BJ (cell line): ENCODE results near the gene MAP3K6. TPM values are rescaled to one million over a fixed set of nuclear protein-coding genes. Genes with fewer than 3 reads are reported as not detected.

Source experiments
- CTCF ChIA-PET: fragments of 350-600 bp; formaldehyde crosslinking; extraction: SDS; loops from one replicate; lab custom pipeline; 2021; ENCODE audit warnings: antibody characterized with exemption, inconsistent platforms; lab: Yijun Ruan, JAX
- POLR2A ChIA-PET: fragments of 300-600 bp; sonication (Branson Sonifier 250); formaldehyde crosslinking; extraction: SDS; loops from one replicate; lab custom pipeline; 2021; ENCODE audit warnings: antibody characterized with exemption; lab: Charles Lee
- DNase-seq: peaks from one replicate; pipeline ENCODE4 v3.0.0-alpha.2; 2011; ENCODE audit warnings: low read depth
- H3K27me3 ChIP-seq: 2 replicates; pipeline ENCODE4 v1.6.0; 2011; ENCODE audit warnings: low read length; ENCODE audit not compliant: control insufficient read depth, insufficient read depth
- H3K36me3 ChIP-seq: 2 replicates; pipeline ENCODE4 v1.5.1; 2011; ENCODE audit warnings: low read length; ENCODE audit not compliant: control insufficient read depth, insufficient read depth
- H3K4me3 ChIP-seq: 2 replicates; pipeline ENCODE4 v1.5.1; 2011; ENCODE audit warnings: low read depth, mild to moderate bottlenecking, control low read depth, low read length
- polyA plus RNA-seq: library from polyadenylated mRNA; depleted of rRNA; stranded (reverse); fragments of >200 nt; gene quantifications from 2 replicates; pipeline ENCODE4 v1.2.3, GENCODE V29; 2011
- TF ChIP-seq, protein P1 (sequence below): IDR thresholded peaks from 2 replicates; pipeline ENCODE4 v1.5.1; 2011; ENCODE audit warnings: low read depth, mild to moderate bottlenecking, control low read depth, inconsistent platforms, low read length, moderate library complexity; ENCODE audit not compliant: insufficient read depth

The MAP3K6 gene
- polyA plus RNA-seq, 1 experiment = 18.0 TPM

DNA sequence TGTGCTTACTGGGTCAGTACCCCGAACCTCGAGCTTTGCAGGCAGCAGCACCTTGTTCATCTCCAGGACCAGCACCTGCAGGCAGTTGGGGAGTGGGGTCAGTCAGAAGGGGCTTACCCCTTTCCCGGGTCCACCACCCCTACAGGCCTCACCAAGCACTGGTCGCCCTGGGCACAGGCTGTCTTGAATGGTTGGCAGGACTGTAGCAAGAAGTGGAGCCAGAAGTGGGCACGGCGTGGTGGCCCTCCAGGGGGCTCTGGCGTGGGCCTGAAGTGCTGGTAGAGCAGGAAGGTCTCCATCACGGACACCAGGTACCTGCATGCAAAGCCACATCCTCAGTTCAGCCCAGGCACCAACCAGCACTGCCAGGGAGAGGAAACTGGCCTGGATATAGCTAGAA, 5.2 kb downstream of the MAP3K6 start:
- ChIA-PET POLR2A (no interaction called here), CTCF (interaction anchor here (0.5 to 3.1 kb wide), 6 partner anchors 9 to 62 kb away, joined by 3 to 15 read pairs (median 5); no protein-coding TSS in a partner anchor)
- TF ChIP-seq, protein P1, sequence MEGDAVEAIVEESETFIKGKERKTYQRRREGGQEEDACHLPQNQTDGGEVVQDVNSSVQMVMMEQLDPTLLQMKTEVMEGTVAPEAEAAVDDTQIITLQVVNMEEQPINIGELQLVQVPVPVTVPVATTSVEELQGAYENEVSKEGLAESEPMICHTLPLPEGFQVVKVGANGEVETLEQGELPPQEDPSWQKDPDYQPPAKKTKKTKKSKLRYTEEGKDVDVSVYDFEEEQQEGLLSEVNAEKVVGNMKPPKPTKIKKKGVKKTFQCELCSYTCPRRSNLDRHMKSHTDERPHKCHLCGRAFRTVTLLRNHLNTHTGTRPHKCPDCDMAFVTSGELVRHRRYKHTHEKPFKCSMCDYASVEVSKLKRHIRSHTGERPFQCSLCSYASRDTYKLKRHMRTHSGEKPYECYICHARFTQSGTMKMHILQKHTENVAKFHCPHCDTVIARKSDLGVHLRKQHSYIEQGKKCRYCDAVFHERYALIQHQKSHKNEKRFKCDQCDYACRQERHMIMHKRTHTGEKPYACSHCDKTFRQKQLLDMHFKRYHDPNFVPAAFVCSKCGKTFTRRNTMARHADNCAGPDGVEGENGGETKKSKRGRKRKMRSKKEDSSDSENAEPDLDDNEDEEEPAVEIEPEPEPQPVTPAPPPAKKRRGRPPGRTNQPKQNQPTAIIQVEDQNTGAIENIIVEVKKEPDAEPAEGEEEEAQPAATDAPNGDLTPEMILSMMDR = no peak
- Histone ChIP-seq H3K36me3 (peaks cover 32% of the 10 kb centered on the region), H3K27me3 (no peaks in the 10 kb centered on the region), H3K4me3 (no peak overlapping the region)
- DNase-seq = no peak

DNA sequence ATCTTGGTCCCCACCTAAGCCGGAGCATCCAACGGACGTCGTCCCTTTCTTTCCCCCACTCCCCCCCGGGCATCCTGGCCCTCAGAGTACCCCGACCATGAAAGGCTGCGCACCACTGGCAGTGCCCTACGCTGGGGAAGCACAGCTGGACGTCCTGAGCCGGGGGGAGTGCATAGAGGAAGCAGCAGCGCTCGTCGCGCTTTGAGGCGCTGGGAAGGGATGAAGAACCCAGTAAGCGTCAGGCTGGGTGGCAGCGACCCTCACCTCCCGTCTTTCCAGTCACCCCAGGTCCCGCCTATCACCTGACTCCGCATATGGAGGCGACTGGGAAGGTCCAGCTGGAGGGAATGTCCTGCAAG, 5.7 kb downstream of the MAP3K6 start:
- ChIA-PET POLR2A (no interaction called here), CTCF (interaction anchor here (1.4 to 3.1 kb wide), 4 partner anchors 8 to 61 kb away, joined by 3 to 15 read pairs (median 8); no protein-coding TSS in a partner anchor)

DNA sequence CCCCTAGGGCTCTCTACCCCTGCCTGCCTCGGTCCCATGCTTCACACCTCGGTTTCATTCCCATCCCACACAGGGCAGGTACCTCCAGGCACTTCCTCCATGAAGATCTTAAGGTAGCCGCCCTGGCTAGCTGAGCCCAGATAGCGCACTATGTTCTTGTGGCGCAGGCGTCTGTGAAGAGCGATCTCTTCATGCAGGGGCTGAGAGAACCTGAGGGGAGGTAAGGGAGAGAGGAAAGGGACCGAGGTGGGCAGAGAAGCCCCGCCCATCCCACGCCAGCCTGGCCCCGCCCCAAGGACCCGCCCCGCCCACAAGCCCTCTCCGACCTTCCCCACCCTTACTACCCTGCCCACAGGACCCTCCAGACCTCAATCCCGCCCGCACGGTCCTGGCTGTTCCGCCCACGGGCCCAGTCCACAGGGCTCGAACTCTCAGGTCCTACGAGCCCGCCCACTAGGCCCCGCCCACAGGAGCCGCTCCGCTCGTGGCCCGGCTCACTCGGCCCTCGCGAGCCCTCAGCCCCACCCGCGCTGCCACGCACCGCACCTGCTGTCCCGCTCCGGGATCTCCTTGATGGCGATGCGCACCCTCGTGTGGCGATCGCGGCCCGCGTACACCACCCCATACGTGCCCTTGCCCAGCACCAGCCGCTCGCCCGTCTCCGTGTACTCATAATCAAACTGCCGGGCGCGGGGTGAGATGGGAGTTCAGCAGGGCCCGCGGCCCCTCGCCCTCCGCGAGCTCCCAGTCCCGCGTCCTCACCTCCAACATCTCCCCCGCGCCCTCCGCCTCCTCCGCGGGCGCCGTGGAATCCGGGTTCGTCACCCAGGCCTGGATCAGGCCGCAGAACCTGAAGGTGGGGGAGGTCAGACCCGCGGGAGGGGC, 6.4 kb downstream of the MAP3K6 start:
- Histone ChIP-seq H3K36me3 (peaks cover 38% of the 10 kb centered on the region), H3K27me3 (no peaks in the 10 kb centered on the region), H3K4me3 (no peak overlapping the region)
- DNase-seq = no peak
- POLR2A ChIA-PET = no interaction called here
- TF ChIP-seq, protein P1 = no peak
- CTCF ChIA-PET = interaction anchor here (1.8 to 6.1 kb wide), 4 partner anchors 28 to 61 kb away, joined by 5 to 60 read pairs (median 14); no protein-coding TSS in a partner anchor

More for the DNA sequence above, 5.7 kb downstream of the MAP3K6 start:
- TF ChIP-seq, protein P1 = no peak
- Histone ChIP-seq H3K27me3 (no peaks in the 10 kb centered on the region), H3K36me3 (peaks cover 34% of the 10 kb centered on the region), H3K4me3 (no peak overlapping the region)
- DNase-seq = no peak

DNA sequence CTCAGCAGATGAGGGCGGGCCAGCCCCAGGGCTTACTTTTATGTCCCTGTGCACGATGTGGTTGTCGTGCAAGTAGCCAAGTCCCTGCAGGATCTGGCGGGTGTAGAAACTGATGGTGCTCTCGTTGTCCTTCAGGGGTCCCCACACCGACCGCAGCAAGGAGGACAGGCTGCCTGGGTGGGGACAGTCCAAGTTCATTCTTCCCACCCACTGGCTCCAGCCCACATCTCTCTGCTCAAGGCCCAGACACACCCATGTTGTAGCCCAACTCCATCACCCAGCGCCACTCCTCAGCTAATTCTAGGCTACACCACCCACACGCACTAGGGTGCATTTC, 7.0 kb downstream of the MAP3K6 start:
- TF ChIP-seq, protein P1 = no peak
- no peak for DNase-seq
- CTCF ChIA-PET = interaction anchor here (1.8 to 6.1 kb wide), 2 partner anchors 32 to 61 kb away, joined by 5 to 60 read pairs; no protein-coding TSS in a partner anchor
- no peaks in the 10 kb centered on the region for H3K27me3 ChIP-seq
- no peak overlapping the region for H3K4me3 ChIP-seq
- POLR2A ChIA-PET = no interaction called here
- peaks cover 42% of the 10 kb centered on the region for H3K36me3 ChIP-seq

DNA sequence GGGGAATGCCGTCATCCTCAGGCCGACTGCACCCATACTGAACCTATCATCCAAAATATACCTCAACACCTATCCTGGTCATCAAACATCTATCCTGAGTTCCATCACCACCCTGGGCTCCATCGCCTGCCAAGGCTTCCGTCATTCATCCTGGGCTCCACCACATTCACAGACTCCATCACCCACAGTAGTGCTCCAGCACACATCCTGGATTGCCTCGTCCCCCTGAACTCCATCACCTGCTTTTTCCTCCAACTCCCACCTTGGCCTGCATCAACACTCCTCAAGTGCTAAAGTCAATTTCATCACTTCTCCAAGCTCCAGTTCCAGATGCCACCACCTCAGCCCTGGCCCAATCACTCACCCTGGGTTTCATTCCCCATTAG, 7.8 kb downstream of the MAP3K6 start:
- DNase-seq = no peak
- POLR2A ChIA-PET = no interaction called here
- Histone ChIP-seq H3K27me3 (no peaks in the 10 kb centered on the region), H3K4me3 (no peak overlapping the region), H3K36me3 (peaks cover 42% of the 10 kb centered on the region)
- TF ChIP-seq, protein P1 = no peak
- CTCF ChIA-PET = interaction anchor here (1.5 to 6.1 kb wide), 13 partner anchors 7 to 247 kb away, joined by 4 to 60 read pairs (median 12); partner anchors contain the start of genes GPR3 and MAP3K6
